HepG2 (cell line): ENCODE data around the gene IL1RAPL1. TPM values are rescaled to one million over a fixed set of nuclear protein-coding genes. Genes with fewer than 3 reads are reported as not detected.

Experiments
- ATAC-seq: fragments of 200-7000 bp; cut with Tn5 transposase; 3 replicates; pipeline ENCODE4 v1.9.1; 2020; ENCODE audit warnings: mild to moderate bottlenecking, moderate library complexity
- BruUV-seq: library from RNA; stranded (reverse); fragments of 400-500 nt; replicated peaks from 2 replicates; lab custom pipeline; 2021; lab: Mats Ljungman, UMichigan
- CTCF ChIA-PET: fragments of 300-600 bp; formaldehyde crosslinking; extraction: SDS; loops from one replicate; lab custom pipeline; 2021; ENCODE audit warnings: low total read pairs, inconsistent platforms, low intra/inter-chr PET ratio; lab: Yijun Ruan, JAX
- POLR2A ChIA-PET: fragments of 350-600 bp; sonication (Branson Sonifier 250); formaldehyde crosslinking; loops from one replicate; lab custom pipeline; 2020; ENCODE audit warnings: antibody characterized with exemption, inconsistent platforms; lab: Yijun Ruan, JAX
- DNase-seq: peaks from one replicate; pipeline ENCODE4 v3.0.0-alpha.2; 2015; ENCODE audit warnings: low spot score
- FAIRE-seq: peaks from 3 replicates; lab custom pipeline; 2011; peaks lifted over from hg19 to GRCh38; lab: Jason Lieb, UNC
- H2AFZ ChIP-seq: one replicate; pipeline ENCODE4 v1.6.1; 2011; ENCODE audit warnings: low read length, inconsistent platforms
- H3K27ac ChIP-seq: fragments of 300-600 bp; 3 replicates; pipeline ENCODE4 v1.8.0; 2011; ENCODE audit warnings: mixed run types, mild to moderate bottlenecking, mixed read lengths, low read length, inconsistent platforms; ENCODE audit not compliant: insufficient read depth; ENCODE audit errors: extremely low read length
- H3K27me3 ChIP-seq, 2 experiments: fragments of 200-600 bp in 1 of 2; 2 replicates in 1 of 2; 3 replicates in 1 of 2; pipeline versions ENCODE4 v1.6.0 to v1.8.0; 2011; ENCODE audit warnings: low read length in 2 of 2, mild to moderate bottlenecking in 2 of 2, moderate library complexity in 2 of 2, inconsistent platforms in 1 of 2; ENCODE audit not compliant: insufficient read depth in 2 of 2, control insufficient read depth in 1 of 2
- H3K36me3 ChIP-seq, 2 experiments: fragments of 200-600 bp in 1 of 2; replicated peaks in 1 of 2; 2 replicates in 1 of 2; 3 replicates in 1 of 2; pipeline versions ENCODE4 v1.5.1 to v1.8.0; 2011; ENCODE audit warnings: low read length in 2 of 2, inconsistent platforms in 1 of 2; ENCODE audit not compliant: insufficient read depth in 2 of 2, control insufficient read depth in 1 of 2
- H3K4me1 ChIP-seq: 2 replicates; pipeline ENCODE4 v1.5.1; 2012; ENCODE audit warnings: low read length, inconsistent platforms; ENCODE audit not compliant: insufficient read depth
- H3K4me2 ChIP-seq: 2 replicates; pipeline ENCODE4 v1.6.0; 2011; ENCODE audit warnings: low read depth, low read length, inconsistent platforms
- H3K4me3 ChIP-seq, 3 experiments: fragments of 200-600 bp in 1 of 3; sonication (generic), shearing (Covaris generic) in 1 of 3; replicated peaks in 1 of 3; 2 replicates each; pipeline ENCODE4 v1.5.1; 2011 to 2016; ENCODE audit warnings: low read length in 3 of 3, inconsistent platforms in 2 of 3, low read depth in 2 of 3, mild to moderate bottlenecking in 2 of 3, control low read depth in 1 of 3, mixed read lengths in 1 of 3; ENCODE audit not compliant: insufficient read depth in 1 of 3
- H3K79me2 ChIP-seq: one replicate; pipeline ENCODE4 v1.6.1; 2011; ENCODE audit warnings: low read length, inconsistent platforms; ENCODE audit not compliant: insufficient read depth
- H3K9ac ChIP-seq: 2 replicates; pipeline ENCODE4 v1.6.0; 2011; ENCODE audit warnings: mild to moderate bottlenecking, low read depth, low read length, inconsistent platforms; ENCODE audit not compliant: insufficient read depth
- H3K9me3 ChIP-seq: 2 replicates; pipeline ENCODE4 v1.5.1; 2012; ENCODE audit warnings: mild to moderate bottlenecking, low read length
- H4K20me1 ChIP-seq: 2 replicates; pipeline ENCODE4 v1.6.0; 2011; ENCODE audit warnings: inconsistent platforms, mild to moderate bottlenecking, low read length, moderate library complexity; ENCODE audit not compliant: insufficient read depth
- HMG20A ChIP-seq: IDR thresholded peaks from 2 replicates; pipeline ENCODE4 v1.6.1; 2016; ENCODE audit warnings: borderline replicate concordance
- NCOA1 ChIP-seq: sonication (generic); formaldehyde crosslinking; IDR thresholded peaks from 2 replicates; pipeline ENCODE4 v1.9.0; 2021; ENCODE audit warnings: missing genetic modification reagents
- TEAD2 ChIP-seq: sonication (generic); formaldehyde crosslinking; IDR thresholded peaks from 2 replicates; pipeline ENCODE4 v1.9.0; 2021; ENCODE audit warnings: missing genetic modification reagents
- ZNF136 ChIP-seq: sonication (generic); formaldehyde crosslinking; IDR thresholded peaks from 2 replicates; pipeline ENCODE4 v1.8.1; 2022; ENCODE audit warnings: low read depth, mild to moderate bottlenecking, moderate library complexity, missing genetic modification reagents
- ZNF746 ChIP-seq: sonication (generic); formaldehyde crosslinking; IDR thresholded peaks from 2 replicates; pipeline ENCODE4 v1.8.0; 2022; ENCODE audit warnings: mild to moderate bottlenecking, missing genetic modification reagents
- ZSCAN31 ChIP-seq: sonication (generic); formaldehyde crosslinking; IDR thresholded peaks from 2 replicates; pipeline ENCODE4 v1.5.0; 2020; ENCODE audit warnings: low read depth, mild to moderate bottlenecking, missing genetic modification reagents
- WGBS: methylation state at CpG from one replicate; pipeline ENCODE4 v1.1.6; 2017; ENCODE audit warnings: low lambda C conversion rate; 5-methylcytosine and 5-hydroxymethylcytosine counted together
- in situ Hi-C: cut with HindIII; loops from 2 replicates; pipeline ENCODE4 v1.10.0; 2017; ENCODE audit warnings: low pct_unique_long_range_greater_than_20kb; ENCODE audit not compliant: extremely low pct_ligation_motif_present
- intact Hi-C: fragments of 100-400 bp; cut with micrococcal nuclease; formaldehyde crosslinking; loops from one replicate; pipeline ENCODE4 v1.10.0; 2022; ENCODE audit not compliant: unreplicated experiment
- polyA plus RNA-seq, 8 experiments: library from polyadenylated mRNA; depleted of rRNA in 3 of 8; stranded (reverse) in 7 of 8; unstranded in 1 of 8; fragments of >200 nt; fragmentation: Illumina TruSeq in 4 of 8; extraction: Trizol in 4 of 8; gene quantifications; 2 replicates each; pipeline versions ENCODE4 v1.2.1 to v1.2.3, GENCODE V29; 2011 to 2016; ENCODE audit warnings: low read depth in 4 of 8, missing spikeins in 1 of 8, mixed read lengths in 1 of 8; ENCODE audit not compliant: insufficient read depth in 1 of 8
- total RNA-seq, 5 experiments: library from RNA; depleted of rRNA; stranded (reverse); fragments of >200 nt; fragmentation: Illumina TruSeq; extraction: Trizol; gene quantifications; 2 replicates each; pipeline ENCODE4 v1.2.3, GENCODE V29; 2016; ENCODE audit warnings: low read depth in 1 of 5
- TF ChIP-seq, protein P1 (sequence below): sonication (generic); formaldehyde crosslinking; IDR thresholded peaks from 2 replicates; pipeline ENCODE4 v1.4.0; 2020; ENCODE audit warnings: missing genetic modification reagents, mild to moderate bottlenecking, borderline replicate concordance
- TF ChIP-seq, protein P2 (sequence below): conservative IDR thresholded peaks from 2 replicates; pipeline ENCODE4 v1.6.1; 2018; ENCODE audit warnings: missing genetic modification reagents
- TF ChIP-seq, protein P3 (sequence below): sonication (generic); formaldehyde crosslinking; IDR thresholded peaks from 2 replicates; pipeline ENCODE4 v1.8.1; 2023; ENCODE audit warnings: mild to moderate bottlenecking, missing genetic modification reagents, borderline replicate concordance
- TF ChIP-seq, protein P4 (sequence below): sonication (generic); formaldehyde crosslinking; IDR thresholded peaks from 2 replicates; pipeline ENCODE4 v1.5.0; 2020; ENCODE audit warnings: missing genetic modification reagents, mild to moderate bottlenecking, borderline replicate concordance
- TF ChIP-seq, protein P5 (sequence below): sonication (generic); formaldehyde crosslinking; IDR thresholded peaks from 2 replicates; pipeline ENCODE4 v1.5.1; 2020; ENCODE audit warnings: missing genetic modification reagents, mild to moderate bottlenecking, borderline replicate concordance
- TF ChIP-seq, protein P6 (sequence below): IDR thresholded peaks from 2 replicates; pipeline ENCODE4 v1.6.1; 2016; ENCODE audit warnings: low read depth

IL1RAPL1 gene
- total and polyA plus RNA-seq, 2 of the 13 experiments (the other 11 are each of a cell fraction or from before 2014, with no cell fraction given) = 0.04 TPM; not detected in 1

DNA sequence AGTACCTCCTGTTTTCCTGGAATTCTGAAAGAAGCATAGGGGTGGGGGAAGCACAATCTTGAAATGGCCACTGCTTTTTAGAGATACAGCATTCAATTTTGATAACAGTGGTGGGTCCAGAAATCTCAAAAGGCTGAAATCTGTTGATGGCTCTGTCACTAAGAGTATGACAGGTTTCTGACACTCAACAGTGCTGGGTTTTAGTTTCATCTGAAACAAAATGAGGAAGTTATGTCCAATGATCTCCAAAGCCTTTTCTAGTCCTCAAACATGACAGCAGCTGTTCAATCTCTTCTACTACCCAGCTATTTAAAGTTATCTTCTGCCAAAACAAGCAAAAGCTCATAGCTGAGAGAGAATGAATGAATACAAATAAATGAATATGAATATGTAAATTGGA lies 110.5 kb downstream of the IL1RAPL1 start:
- Histone ChIP-seq H3K27ac (no peak overlapping the region), H3K9me3 (no peaks in the 10 kb centered on the region), H4K20me1 (no peaks in the 10 kb centered on the region), H3K9ac (no peak overlapping the region), H3K27me3 (no peaks in the 10 kb centered on the region), H3K4me3 (no peak overlapping the region), H3K4me1 (no peaks in the 10 kb centered on the region), H2AFZ (no peak overlapping the region), H3K79me2 (no peaks in the 10 kb centered on the region), H3K36me3 (no peaks in the 10 kb centered on the region), H3K4me2 (no peak overlapping the region)
- ChIA-PET CTCF (no interaction called here), POLR2A (no interaction called here)
- in situ Hi-C loops = no loop called here
- DNase-seq (no peak), ATAC-seq (no peak), FAIRE-seq (no peak)
- intact Hi-C loops = no loop called here
- no TSS peak for BruUV-seq
- no peak for TF ChIP-seq ZNF136 (CRISPR knock-in tag)
- TF ChIP-seq, protein P1, sequence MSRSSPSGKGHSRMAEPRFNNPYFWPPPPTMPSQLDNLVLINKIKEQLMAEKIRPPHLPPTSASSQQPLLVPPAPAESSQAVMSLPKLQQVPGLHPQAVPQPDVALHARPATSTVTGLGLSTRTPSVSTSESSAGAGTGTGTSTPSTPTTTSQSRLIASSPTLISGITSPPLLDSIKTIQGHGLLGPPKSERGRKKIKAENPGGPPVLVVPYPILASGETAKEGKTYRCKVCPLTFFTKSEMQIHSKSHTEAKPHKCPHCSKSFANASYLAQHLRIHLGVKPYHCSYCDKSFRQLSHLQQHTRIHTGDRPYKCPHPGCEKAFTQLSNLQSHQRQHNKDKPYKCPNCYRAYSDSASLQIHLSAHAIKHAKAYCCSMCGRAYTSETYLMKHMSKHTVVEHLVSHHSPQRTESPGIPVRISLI (CRISPR knock-in tag) = no peak

DNA sequence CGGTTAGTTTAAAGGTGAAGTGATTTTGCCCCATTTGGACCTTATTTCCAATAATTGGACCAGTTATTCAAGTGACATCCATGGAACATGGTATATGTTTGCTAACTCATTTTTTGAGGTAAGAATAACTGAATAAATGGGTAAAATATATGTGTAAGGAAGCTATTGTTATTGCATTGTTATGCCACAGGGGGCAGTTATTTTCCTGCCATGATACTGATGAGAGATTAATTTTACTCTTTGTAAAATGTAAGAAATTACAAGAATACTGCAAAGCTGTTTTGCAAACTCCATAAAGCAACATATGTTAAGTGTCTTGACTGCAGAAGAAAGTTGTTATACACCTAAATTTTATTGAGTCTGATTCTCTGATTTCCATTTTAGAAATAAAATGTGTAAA lies 114.0 kb downstream of the IL1RAPL1 start:
- H3K4me1 ChIP-seq = no peaks in the 10 kb centered on the region
- in situ Hi-C loops (no loop called here), intact Hi-C loops (no loop called here)
- ChIA-PET CTCF (no interaction called here), POLR2A (no interaction called here)
- no TSS peak for BruUV-seq
- no peak overlapping the region for H2AFZ ChIP-seq
- FAIRE-seq (no peak), DNase-seq (no peak), ATAC-seq (no peak)
- H3K9ac ChIP-seq = no peak overlapping the region
- H3K4me3 ChIP-seq = no peak overlapping the region
- no peaks in the 10 kb centered on the region for H3K9me3 ChIP-seq
- no peak overlapping the region for H3K4me2 ChIP-seq
- no peak overlapping the region for H3K27ac ChIP-seq
- no peaks in the 10 kb centered on the region for H4K20me1 ChIP-seq
- H3K36me3 ChIP-seq = no peaks in the 10 kb centered on the region
- WGBS = 0% methylated on average over 1 of the region's 1 CpG
- no peaks in the 10 kb centered on the region for H3K27me3 ChIP-seq
- no peaks in the 10 kb centered on the region for H3K79me2 ChIP-seq
- TF ChIP-seq ZNF136 (CRISPR knock-in tag) = no peak
- TF ChIP-seq NCOA1 = no peak
- TF ChIP-seq, protein P2, sequence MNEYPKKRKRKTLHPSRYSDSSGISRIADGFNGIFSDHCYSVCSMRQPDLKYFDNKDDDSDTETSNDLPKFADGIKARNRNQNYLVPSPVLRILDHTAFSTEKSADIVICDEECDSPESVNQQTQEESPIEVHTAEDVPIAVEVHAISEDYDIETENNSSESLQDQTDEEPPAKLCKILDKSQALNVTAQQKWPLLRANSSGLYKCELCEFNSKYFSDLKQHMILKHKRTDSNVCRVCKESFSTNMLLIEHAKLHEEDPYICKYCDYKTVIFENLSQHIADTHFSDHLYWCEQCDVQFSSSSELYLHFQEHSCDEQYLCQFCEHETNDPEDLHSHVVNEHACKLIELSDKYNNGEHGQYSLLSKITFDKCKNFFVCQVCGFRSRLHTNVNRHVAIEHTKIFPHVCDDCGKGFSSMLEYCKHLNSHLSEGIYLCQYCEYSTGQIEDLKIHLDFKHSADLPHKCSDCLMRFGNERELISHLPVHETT (CRISPR knock-in tag) = no peak
- TF ChIP-seq HMG20A (CRISPR knock-in tag) = no peak
- no peak for TF ChIP-seq ZNF746 (CRISPR knock-in tag)
- no peak for TF ChIP-seq ZSCAN31 (CRISPR knock-in tag)
- TF ChIP-seq, protein P3, sequence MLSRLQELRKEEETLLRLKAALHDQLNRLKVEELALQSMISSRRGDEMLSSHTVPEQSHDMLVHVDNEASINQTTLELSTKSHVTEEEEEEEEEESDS (CRISPR knock-in tag) = no peak
- TF ChIP-seq, protein P4, sequence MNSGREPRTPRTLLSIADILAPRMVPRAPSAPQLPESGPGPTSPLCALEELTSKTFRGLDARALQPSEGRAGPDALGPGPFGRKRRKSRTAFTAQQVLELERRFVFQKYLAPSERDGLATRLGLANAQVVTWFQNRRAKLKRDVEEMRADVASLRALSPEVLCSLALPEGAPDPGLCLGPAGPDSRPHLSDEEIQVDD = no peak
- no peak for TF ChIP-seq TEAD2 (CRISPR knock-in tag)
- TF ChIP-seq, protein P5, sequence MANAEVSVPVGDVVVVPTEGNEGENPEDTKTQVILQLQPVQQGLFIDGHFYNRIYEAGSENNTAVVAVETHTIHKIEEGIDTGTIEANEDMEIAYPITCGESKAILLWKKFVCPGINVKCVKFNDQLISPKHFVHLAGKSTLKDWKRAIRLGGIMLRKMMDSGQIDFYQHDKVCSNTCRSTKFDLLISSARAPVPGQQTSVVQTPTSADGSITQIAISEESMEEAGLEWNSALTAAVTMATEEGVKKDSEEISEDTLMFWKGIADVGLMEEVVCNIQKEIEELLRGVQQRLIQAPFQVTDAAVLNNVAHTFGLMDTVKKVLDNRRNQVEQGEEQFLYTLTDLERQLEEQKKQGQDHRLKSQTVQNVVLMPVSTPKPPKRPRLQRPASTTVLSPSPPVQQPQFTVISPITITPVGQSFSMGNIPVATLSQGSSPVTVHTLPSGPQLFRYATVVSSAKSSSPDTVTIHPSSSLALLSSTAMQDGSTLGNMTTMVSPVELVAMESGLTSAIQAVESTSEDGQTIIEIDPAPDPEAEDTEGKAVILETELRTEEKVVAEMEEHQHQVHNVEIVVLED = no peak
- TF ChIP-seq, protein P6, sequence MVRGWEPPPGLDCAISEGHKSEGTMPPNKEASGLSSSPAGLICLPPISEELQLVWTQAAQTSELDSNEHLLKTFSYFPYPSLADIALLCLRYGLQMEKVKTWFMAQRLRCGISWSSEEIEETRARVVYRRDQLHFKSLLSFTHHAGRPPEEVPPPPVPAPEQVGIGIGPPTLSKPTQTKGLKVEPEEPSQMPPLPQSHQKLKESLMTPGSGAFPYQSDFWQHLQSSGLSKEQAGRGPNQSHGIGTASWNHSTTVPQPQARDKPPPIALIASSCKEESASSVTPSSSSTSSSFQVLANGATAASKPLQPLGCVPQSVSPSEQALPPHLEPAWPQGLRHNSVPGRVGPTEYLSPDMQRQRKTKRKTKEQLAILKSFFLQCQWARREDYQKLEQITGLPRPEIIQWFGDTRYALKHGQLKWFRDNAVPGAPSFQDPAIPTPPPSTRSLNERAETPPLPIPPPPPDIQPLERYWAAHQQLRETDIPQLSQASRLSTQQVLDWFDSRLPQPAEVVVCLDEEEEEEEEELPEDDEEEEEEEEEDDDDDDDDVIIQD (CRISPR knock-in tag) = no peak
